ENCODE data around the gene GOLGA8A.
"Not testable (repeated sequence)": the region's sequence is repeated elsewhere in the genome, so short reads cannot be mapped to it uniquely, and the experiment has no call there.

The GOLGA8A gene

GRCh38 chr15:34409511-34409910, 28.1 kb downstream of the GOLGA8A start:
- H3K4me3 ChIP-seq (ENCODE audit: low read depth, low read length) = not testable (repeated sequence)

DNA sequence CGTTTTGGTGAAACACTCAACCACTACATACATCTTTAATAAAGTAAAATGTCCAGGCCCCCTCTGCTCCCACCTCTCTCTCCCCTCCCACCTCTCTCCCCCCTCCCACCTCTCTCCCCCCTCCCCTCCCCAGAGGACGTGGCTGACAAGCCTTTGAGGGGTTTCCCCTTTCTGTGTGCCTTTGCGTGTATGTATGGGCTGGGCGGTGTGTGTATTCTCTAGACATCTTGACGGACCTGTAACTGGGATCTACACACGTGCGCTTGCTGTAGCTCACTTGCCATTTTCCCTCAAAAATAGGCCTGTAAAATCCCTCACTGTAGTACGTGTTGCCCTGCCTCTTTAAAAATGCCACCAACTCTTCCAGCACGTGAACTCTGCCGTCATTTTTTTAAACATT, 28.6 kb downstream of the GOLGA8A start:
- H3K4me3 ChIP-seq (ENCODE audit: low read depth, low read length) = not testable (repeated sequence)

- H3K4me3 ChIP-seq (ENCODE audit: low read depth, low read length) = not testable (repeated sequence)
These were observed 33.7 kb downstream of the GOLGA8A start for GRCh38 chr15:34403899-34404298.

- H3K4me3 ChIP-seq (ENCODE audit: low read depth, low read length) = not testable (repeated sequence)
These were observed 34.4 kb downstream of the GOLGA8A start for GRCh38 chr15:34403160-34403598.

GRCh38 chr15:34397637-34398259, 39.9 kb downstream of the GOLGA8A start:
- H3K4me3 ChIP-seq (ENCODE audit: low read depth, low read length) = not testable (repeated sequence)

- not testable (repeated sequence) for H3K4me3 ChIP-seq (ENCODE audit: low read depth, low read length)
These were observed 44.6 kb downstream of the GOLGA8A start for GRCh38 chr15:34392981-34393380.

DNA sequence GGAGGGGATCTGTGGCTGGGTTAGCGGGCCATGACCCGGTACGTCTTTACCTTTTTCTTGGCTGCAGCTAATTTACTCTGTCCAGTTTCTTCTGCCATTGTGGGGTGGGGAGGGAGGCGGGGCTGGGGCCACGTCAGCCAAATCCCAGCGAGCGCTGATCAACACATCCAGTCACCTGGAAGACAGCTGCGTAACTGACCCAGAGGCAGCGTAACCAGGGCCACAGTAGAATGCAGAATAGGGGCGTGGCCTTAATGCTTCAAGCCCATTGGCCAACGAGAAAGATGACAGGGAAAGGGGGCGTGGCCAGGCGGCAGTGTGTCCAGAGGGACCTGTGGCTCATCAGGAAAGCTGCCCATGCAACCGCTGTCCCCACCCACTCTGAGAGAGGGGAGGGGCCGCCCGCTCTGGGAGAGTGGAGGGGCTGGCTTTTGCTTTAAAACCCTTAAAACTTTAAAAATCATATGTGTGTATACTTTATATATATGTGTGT, 48.0 kb downstream of the GOLGA8A start:
- not testable (repeated sequence) for H3K4me3 ChIP-seq (ENCODE audit: low read depth, low read length)

Data from iPS-11a (cell line).